ENCODE data around the gene ARSB.

- TF ChIP-seq POLR2AphosphoS5 (IDR thresholded peaks at IDR 0.05; ENCODE audit: low read depth, low read length) (no peak), TAF1 (IDR thresholded peaks at IDR 0.05; ENCODE audit: borderline replicate concordance, insufficient read depth, low read length) (no peak), REST (IDR thresholded peaks at IDR 0.05; ENCODE audit: insufficient read depth in 1 of 2, low read depth in 2 of 2, low read length in 2 of 2) (no peak), SIN3A (IDR thresholded peaks at IDR 0.05; ENCODE audit: borderline replicate concordance, insufficient read depth, low read length) (no peak), FOXP2 (optimal IDR thresholded peaks at IDR 0.05; ENCODE audit: borderline replicate concordance, extremely low read depth, extremely low read length, insufficient read depth) (no peak)
Measured at GRCh38 chr5:78760770-78761169, 224.3 kb downstream of the ARSB start.

Measured in PFSK-1 (cell line).